Inferior parietal cortex (tissue), 1 donor: ENCODE data around the gene TF.
"Not testable (repeated sequence)": the region's sequence is repeated elsewhere in the genome, so short reads cannot be mapped to it uniquely, and the experiment has no call there.

ENCODE experiments used
- DNase-seq: peaks from one replicate; pipeline ENCODE4 v3.0.0-alpha.2; 2016; ENCODE audit errors: extremely low spot score

The TF gene

DNA sequence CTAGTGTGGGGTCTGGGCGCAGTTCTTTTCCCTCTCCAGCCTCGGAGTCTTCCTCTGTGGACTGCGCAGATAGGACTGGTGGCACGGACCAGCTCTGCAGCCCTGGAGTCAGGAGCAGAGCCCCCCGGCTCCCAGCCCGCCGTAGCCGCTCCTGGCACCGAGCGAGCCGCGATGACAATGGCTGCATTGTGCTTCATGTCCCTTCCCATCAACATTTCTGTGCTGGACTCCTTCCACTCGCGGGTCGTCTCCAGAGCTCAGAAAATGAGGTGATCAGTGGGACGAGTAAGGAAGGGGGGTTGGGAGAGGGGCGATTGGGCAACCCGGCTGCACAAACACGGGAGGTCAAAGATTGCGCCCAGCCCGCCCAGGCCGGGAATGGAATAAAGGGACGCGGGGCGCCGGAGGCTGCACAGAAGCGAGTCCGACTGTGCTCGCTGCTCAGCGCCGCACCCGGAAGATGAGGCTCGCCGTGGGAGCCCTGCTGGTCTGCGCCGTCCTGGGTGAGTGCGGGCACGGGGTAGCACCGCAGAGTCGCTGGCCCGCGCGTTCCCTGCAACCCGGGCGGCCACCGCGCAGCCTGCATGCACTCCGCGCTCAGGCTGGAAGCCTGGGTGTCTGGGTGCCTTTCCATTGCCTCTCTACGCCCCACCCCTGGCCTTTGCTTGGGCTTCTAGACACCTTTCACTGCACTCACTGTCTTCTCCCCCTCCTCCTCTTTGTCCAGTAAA lies at the start of gene TF:
TF (plus strand) TSS at position 413 of the 731 bp plus-strand sequence; CDS start at position 461, 48 bp downstream.
- peak; percentile 85 for DNase-seq

DNA sequence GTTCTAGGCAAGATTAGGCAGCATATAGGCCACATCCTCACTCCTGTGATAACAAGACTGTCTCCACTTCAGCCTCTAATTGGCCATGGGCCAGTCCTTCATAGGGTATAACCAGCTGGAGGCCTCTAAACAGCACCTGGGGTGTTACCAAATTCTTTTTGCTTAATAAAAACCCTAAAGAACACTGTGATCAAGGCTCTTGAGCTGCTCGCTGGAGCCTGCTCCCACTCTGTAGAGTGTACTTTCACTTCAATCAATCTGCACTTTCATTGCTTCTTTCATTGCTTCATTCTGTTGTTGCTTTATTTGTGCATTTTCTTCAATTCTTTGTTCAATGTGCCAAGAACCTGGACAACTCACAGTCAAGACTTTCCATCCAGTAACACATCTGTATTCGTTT lies 48.2 kb upstream of the TF start:
- DNase-seq, result no peak

DNA sequence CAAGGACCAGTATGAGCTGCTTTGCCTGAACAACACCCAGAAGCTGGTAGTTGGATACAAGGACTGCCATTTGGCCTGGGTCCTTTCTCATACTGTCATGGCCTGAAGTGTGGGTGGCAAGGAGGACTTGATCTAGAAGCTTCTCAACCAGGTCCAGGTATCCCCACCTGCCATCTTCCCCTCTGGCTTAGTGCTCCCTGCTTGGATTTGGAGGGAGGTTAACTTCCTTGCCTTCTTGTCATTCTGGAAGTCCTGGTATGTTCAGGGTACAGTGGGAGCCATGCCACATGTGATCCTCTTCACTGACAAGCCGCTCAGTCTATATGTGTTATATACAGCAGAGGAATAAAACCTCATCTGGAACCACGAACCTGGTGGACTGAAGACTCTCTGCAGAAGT lies 46.7 kb upstream of the TF start:
- DNase-seq, result no peak

DNA sequence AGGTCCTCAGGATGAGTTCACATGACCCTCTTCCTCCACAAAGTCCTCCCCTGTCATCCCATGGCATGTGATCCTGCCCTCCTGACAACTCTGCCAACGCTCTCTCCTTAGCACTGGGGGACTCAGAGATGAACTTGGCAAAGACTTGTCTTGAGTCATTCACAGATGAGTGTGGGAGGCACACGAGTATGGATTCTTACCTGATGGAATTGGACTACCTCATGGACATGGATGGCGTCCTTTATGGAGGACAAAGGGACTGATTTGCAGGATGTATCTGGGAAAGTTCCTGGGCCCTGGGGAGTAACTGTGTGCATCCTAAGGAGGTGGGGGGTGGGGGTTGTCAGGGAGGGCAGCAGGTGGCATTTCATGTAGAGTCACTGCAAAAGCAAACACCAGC lies 46.3 kb upstream of the TF start:
- no peak for DNase-seq

DNA sequence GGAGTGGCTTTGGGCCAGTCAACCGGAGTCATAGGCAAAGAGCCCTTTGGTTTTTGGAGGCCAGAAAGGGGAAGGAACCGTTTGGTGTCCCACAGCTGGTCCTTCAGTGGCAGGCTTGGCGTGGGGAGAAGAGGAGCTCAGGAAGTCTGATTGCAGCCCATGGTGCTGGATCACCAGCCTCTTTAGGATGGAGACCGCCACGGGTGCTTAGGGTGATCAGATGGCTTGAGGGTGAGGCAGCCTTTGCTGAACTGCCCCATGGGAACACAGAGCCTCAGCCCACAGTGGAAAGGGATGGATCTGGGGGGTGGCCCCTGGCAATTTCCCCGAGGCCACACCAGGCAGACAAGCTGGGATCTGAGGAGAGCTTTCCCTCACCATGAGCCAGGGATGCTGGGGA lies 45.8 kb upstream of the TF start:
- no peak for DNase-seq

DNA sequence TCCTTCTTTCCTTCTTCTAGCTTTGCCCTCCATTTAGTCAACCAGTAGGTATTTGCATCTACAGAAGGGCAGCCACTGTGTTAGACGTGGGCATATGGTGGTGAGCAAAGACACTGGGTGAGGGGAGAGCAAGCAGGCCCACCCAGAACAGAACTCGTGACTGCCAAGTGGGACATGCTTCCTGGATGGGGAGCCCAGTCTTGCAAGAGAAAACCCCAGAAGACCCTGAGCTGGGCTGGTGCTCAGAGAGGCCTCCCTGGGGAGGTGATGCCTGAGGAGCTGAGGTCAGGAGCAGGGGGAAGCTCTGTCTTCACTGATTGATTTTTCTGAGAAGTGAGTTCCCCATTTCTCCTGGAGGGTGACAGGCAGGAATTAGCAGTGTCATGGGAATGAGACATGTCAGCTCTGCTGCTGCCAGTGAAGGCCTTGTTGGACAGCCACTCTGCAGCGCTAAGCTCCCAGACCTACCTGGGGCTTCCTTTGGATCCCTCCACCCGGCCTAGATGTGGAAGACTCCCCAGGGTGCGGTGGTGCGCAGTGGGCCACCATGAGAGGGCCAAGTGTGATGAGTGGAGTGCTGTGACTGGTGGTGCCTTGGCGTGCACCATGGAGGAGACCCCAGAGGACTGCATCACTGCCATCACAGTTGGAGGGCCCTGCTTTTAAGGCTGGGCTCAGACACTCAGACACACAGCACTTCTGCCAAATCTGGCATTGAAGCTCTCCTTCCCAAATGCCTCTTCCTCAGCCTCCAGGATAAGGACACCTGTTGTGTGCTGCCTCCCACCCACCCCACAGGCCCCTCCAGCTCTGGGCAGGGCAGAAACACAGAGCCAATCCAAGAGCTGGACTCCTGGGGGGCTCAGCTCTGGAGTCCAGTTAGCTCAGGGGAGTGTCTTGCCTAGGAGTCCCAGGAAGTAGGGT lies 44.5 kb upstream of the TF start:
- no peak for DNase-seq

DNA sequence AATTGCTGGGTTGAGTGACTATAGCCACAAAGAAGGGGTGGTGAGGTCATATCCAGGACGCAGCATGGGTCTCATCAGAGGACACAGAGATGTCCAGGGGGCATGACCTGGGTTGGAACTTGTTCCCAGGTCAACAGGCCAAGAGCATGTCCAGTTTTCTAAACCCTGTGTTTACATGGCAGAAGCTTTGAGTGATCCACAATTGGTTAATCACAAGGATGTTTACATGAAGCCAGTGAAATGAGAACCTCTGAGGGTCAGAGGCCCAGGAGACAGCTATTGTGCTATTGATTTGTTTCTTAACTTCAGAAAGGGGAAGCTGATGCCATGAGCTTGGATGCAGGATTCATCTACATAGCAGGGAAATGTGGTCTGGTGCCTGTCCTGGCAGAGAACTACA lies 42.3 kb upstream of the TF start:
- no peak for DNase-seq

DNA sequence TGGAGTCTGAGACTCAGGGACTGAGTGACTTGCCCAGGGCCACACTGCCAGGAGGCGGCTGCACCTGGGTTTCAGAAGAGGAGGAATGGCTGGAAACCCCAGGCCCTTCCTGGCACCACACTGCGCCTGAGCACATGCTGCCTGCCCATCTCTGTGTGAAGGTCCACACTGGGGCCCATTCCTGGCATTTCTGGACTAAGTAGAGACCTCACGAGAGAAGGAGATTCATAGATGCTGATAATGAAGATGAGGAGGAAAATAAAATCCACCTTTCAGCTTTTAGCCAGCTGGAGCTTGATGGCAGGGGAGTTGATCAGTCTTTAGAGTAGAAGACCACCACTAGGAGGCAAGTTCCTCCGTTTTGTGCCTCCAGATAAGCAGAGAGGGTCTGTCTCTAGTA lies 40.2 kb upstream of the TF start:
- no peak for DNase-seq

DNA sequence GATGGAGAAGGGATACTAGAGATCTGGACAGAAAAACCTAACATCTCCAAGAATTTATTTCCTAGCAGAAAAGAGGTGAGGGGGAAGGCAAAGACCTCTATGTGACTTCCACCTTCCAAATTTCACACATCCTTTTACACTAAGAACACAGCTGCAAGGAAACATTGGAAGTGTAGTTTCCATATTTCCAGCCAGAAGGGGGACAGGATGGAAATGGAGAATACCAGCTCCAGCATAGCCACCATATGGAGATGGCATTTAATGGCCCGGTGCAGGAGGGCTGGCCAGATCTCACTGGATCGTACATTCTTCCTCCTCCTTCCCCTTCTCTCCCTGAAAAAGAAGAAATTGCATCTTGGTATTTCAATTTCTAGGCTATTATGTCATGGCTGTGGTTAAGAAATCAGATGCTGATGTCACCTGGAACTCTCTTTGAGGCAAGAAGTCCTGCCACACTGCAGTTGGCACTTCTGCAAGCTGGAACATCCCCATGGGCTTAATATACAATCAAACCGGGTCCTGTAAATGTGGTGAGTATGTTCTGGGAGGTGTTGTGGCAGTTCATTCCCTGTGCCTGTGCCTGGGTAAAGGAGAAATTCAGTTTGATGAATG lies 36.9 kb upstream of the TF start:
- no peak for DNase-seq

DNA sequence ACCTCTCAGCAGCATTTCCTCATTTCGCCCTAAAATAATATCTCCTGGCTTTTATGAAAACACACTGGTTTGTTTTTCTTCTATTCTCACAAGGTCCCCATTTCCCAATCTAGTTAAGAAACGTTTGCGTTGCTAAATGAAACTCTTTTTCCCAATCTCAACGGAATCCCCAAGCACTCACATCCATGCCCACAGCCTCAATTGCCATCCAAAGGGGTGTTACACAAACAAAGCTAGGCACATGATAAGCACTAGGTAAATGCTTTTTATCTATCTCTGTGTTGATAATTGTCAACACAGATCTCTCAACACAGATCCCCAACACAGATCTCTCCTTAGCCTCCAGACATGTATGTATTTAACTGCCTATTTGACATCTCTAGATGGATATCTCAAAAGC lies 35.2 kb upstream of the TF start:
- no peak for DNase-seq

DNA sequence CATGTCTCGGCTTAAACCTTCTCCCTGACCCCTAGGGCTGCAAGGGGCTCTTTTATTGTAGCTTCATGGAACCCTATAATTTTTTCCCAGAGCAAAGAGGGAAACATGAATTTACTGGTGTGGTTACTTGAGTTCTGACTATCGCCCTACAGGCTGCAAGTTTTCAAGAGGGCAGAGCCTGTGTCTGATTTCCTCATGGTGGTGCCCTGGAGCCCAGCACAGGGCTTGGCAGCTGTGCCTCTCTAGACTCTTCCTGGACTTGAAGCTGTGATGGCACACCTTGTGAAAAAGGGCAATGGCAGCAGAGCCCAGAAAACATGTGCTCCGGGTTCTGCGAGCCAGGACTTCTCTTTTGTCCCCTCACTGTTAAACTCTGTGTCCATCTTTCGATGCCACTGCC lies 34.2 kb upstream of the TF start:
- peak; percentile 20 for DNase-seq

DNA sequence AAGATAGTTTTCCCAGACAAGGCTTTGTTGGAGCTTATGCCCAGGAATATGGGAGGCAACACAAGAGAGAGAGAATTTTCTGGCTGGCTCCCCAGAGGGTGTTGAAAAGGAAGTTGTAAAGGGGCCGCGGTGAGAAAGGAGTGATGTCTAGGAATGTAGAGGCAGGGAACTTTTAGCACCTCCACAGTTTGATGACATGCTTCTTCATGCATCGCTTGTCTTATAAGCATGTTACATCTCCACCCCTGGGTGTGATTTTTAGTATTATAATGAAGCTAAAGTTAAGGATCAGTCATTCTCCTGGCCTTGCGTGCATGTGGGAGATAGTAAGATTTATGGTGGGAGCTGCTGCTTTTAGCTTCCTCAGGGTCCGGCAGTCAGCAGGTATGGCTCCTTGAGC lies 32.8 kb upstream of the TF start:
- no peak for DNase-seq

DNA sequence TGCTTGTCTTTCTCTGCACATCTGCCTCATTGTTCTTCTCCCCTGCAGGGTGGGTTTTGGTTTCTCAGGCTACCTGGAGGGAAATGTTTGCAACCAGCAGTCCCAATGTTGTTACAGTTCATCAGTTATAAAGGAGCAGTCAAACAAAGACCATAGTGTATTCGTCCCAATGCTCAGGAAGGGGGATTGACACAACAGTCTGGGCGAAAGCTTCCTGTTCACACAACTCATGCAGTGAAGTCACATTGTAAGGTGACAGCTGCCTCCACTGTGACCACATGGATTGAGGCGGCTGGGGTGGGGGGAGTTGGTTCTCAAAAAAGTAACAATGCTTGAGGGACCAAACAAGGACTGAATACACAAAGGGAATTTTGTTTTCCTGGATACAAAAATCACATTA lies 28.8 kb upstream of the TF start:
- DNase-seq, result peak; percentile 15

DNA sequence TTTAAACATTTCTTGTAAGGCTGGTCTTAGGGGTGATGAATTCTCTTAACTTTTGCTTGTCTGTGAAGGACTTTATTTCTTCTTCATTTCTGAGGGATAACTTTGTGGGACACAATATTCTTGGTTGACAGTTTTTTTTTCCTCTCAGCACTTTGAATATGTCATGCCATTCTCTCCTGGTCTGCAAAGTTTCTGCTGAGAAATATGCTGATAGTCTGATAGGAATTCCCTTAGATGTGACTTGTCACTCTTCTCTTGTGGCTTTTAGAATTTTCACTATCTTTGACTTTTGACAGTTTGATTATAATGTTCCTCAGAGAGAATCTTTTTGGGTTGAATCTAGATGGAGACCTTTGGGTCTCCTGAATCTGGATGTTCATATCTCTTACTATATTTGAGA lies 23.3 kb upstream of the TF start:
- no peak for DNase-seq

DNA sequence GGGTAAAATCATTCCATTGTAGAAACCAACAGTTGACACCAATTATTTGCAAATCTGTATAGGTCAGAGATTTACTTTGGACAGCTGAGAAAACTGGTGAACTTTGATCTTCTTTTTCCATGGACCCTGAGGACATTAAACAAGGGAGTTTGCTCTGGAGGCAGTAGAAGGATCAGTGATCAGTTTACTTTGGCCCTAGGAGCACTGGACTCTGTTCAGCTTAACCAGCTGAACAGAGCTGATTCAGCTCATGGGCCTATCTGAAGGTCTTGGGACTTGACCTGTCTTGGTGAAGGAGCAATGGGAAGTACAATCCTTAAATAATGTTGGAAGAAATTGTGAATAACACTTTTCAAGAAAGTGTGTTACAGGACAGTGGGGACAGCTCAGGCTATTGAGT lies 15.2 kb upstream of the TF start:
- DNase-seq, result no peak

DNA sequence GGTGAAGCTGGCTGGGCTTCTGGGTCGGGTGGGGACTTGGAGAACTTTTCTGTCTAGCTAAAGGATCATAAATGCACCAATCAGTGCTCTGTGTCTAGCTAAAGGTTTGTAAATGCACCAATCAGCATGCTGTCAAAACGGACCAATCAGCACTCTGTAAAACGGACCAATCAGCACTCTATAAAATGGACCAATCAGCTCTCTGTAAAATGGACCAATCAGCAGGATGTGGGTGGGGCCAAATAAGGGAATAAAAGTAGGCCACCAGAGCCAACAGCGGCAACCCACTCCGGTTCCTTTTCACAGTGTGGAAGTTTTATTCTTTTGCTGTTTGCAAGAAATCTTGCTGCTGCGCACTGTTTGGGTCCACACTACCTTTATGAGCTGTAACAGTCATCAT lies 14.0 kb upstream of the TF start:
- DNase-seq, result not testable (repeated sequence)

DNA sequence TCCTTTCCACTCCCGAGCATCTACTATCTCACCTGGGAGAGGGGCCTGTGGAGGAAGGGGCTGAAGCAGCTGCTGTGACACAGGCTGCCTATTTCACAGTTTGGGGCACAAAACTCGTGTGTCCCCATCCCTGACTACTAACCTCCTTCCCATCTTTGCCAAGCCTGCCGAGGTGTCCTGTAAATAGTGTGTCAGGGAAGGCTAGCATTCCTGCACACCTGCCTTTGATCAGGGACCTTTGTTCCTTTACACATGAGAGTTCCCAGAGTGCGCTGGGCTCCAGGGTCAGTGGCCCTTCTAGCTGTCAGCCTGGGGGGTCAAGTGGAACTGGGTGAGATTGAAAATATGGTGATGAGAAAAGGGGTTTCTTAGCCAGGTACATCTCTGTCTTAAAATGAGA lies 13.0 kb upstream of the TF start:
- DNase-seq, result no peak

DNA sequence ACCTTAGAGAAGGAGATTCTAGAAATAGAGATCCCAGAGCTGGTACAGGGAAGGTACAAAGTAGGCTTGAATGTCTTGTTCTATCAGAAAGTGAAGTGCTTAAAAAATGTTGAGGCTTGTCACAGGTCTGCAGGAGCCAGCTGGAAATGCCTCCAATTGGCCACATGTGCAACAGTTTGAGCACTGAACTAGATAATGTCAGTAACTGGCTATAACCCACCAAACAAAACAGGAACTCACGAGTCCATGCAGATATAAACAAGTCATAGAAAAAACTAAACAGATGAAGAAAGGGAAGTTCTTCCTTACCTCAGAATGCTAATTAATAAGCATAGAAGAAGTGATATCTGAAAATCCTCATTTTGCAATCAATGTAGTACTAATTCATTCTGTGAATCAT lies 11.9 kb upstream of the TF start:
- no peak for DNase-seq

DNA sequence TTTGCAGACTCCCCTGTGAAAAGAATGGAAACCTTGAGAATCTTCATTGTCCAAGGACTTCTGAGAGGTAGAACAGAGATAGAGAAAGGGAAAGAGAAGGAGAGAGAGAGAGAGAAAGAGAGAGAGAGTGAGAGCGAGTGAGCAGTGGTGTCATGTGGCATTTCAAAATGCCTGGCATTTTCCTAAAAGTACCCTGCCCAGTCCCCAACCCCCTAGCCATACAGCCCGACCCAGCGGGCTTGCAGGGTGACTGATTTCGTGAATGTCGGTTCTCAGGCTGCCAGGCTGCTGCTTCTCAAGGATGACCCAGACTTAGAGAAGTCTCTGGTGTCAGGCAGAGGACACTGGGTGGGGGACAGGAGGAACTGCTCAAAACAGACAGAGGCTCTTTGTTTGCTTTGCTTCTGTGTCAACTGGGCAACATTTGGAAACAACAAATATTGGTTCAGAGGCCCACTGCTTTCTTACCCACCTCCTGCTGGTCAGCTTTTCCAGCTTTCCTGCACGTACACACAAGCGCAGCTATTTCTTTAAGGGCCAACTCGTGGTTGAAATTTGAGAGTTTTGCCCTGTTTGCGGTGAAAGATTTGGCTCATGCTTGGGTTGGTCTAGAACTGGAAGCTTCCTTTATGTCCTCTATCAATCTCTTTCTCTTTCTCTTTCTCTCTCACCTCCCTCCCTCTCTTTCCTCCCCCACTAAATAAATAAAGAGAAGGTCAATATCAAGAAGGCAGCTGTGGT lies 3.7 kb upstream of the TF start:
- DNase-seq, result no peak

DNA sequence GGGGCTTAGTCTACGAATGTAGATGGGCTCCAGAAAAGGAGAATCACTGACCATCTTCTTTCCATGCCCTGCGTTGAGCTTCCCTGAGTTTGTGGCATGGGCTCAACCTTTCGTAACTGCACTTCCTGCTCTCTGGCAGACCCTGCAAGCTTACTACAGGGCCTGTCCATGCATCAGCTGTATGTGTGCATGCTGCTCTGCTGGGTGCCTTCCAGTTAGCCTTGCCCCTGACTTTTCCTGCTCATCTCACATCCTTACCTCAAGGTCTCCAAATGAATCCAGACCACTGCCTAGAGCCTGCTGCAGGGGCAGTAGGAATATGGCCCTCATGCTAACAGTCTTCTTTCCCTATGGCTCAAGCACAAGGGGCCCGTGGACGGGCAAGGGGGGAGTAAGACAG lies 2.0 kb upstream of the TF start:
- no peak for DNase-seq

DNA sequence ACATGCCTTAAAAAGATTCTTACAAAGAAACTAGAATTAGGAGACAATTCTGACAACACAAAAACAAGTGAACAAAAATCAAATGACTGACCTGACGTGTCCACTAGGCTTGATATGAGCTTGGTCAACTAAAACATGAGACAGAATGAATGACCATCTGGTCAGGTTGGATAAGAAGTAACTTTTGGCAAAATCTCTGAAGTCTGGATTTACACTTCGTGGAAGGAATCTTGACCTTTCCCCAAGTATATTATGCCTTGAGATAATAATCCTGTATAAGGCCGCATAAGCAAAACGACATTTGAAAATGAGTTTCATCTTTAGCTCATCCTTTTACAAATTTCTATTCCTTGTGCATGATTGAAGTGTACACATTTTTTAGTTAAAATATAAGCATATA lies 1.1 kb upstream of the TF start:
- no peak for DNase-seq

DNA sequence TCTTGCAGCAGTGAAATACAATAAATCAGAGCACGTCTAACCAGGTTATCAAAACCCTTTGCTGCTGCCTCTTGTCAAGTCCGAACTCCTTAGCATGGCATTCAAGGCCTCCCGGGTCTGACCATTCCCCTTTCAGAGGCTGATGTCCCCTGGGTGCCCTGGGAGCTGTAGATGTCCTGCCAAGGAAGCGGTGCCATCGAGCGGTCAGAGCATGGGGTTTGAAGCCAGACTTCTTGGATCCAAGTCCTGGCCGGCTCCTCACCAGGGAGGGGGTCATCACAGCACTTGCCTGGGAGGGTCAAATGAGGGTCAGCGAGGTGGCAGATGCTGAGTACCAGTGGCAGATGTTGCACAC lies 496 bp downstream of the TF start:
- DNase-seq, result no peak
